ENCODE data around the gene C1QTNF2. TPM values are rescaled to one million over a fixed set of nuclear protein-coding genes. Genes with fewer than 3 reads are reported as not detected.
"Not testable (repeated sequence)": the region's sequence is repeated elsewhere in the genome, so short reads cannot be mapped to it uniquely, and the experiment has no call there.

The C1QTNF2 gene
- total RNA-seq, 2 experiments from 2014 or later: not detected

DNA sequence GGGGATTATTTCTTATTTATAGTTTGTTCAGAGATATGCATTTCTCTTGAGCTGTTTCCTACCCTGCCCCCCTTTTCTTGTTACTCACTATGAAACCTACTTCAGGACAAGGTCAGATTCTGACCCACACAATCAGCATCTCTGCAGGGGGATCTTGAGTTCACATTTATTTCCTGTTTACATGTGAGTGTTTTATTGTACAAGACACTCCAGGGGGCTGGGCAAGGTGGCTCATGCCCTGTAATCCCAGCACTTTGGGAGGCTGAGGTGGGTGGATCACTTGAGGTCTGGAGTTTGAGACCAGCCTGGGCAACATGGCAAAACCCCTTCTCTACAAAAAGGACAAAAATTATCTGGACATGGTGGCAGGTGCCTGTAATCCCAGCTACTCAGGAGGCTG, 29.9 kb downstream of the C1QTNF2 start:
- not testable (repeated sequence) for DNase-seq, H3K27me3 Mint-ChIP-seq, H3K4me1 Mint-ChIP-seq, H3K9me3 Mint-ChIP-seq, H3K4me3 Mint-ChIP-seq, H3K36me3 Mint-ChIP-seq, H3K27ac Mint-ChIP-seq

DNA sequence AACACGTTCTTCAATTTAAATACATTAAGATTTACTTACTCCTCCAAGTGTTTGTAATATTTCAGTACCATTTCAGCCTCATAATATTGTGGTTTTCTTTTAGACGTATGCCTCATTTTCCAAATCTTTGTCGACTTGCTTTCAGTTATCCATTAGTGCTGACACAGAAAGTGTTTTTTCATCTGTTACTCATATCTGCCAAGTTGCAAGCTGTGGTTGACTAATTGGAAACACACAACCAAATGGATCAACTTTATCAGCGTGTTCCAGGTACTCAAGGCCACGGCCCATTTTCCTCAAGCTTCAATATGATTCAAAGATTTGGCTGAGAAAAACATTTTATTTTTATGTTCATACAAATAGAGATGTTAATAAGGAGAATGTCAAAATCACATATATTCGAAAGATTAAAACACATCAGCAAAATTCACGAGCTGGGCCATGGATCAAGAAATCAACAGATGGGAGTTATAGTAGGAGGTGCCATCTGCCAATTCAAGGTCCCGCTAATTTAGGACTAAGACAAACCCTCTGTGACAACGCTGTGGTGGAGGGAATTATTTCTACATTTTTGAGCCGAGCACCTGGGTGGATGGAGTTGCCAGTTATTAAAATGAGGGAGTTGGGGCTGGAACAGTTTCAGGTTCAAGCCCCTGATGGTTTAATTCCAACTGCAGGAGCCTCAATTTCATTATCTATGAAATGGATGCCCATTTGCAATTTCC, 30.9 kb downstream of the C1QTNF2 start:
- no peaks in the 10 kb centered on the region for H3K27me3 Mint-ChIP-seq
- H3K36me3 Mint-ChIP-seq: no peaks in the 10 kb centered on the region
- no peaks in the 10 kb centered on the region for H3K9me3 Mint-ChIP-seq
- no peak for DNase-seq
- no peak overlapping the region for H3K27ac Mint-ChIP-seq
- H3K4me3 Mint-ChIP-seq: no peak overlapping the region
- no peaks in the 10 kb centered on the region for H3K4me1 Mint-ChIP-seq

DNA sequence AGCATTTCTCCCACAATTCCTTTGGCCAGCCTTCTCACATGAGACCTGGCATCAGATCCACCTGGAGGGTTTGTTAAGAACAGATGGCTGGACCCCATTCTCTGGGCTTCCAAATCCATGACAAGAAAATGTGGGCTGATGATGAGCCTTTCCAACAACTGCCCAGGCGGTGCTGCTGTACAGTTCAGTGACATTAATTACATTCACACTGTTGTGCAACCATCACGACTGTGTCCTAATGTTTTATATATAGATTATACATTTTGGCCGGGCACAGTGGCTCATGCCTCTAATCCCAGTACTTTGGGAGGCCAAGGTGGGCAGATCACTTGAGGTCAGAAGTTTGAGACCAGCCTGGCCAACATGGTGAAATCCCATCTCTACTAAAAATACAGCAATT, 35.7 kb downstream of the C1QTNF2 start:
- not testable (repeated sequence) for DNase-seq, H3K36me3 Mint-ChIP-seq, H3K27ac Mint-ChIP-seq, H3K4me1 Mint-ChIP-seq, H3K4me3 Mint-ChIP-seq, H3K9me3 Mint-ChIP-seq, H3K27me3 Mint-ChIP-seq

GRCh38 chr5:160333721-160334120, 36.7 kb downstream of the C1QTNF2 start:
- Mint-ChIP-seq H3K27ac (no peak overlapping the region), H3K36me3 (no peaks in the 10 kb centered on the region), H3K9me3 (no peaks in the 10 kb centered on the region), H3K27me3 (no peaks in the 10 kb centered on the region), H3K4me3 (no peak overlapping the region), H3K4me1 (peaks cover 5% of the 10 kb centered on the region)
- no peak for DNase-seq

- Mint-ChIP-seq H3K36me3 (no peaks in the 10 kb centered on the region), H3K4me1 (peaks cover 5% of the 10 kb centered on the region), H3K27me3 (no peaks in the 10 kb centered on the region), H3K27ac (no peak overlapping the region), H3K4me3 (no peak overlapping the region), H3K9me3 (no peaks in the 10 kb centered on the region)
- DNase-seq: peak; percentile 13
Measured at GRCh38 chr5:160330212-160330611, 40.2 kb downstream of the C1QTNF2 start.

GRCh38 chr5:160327818-160328217, 42.6 kb downstream of the C1QTNF2 start:
- DNase-seq: no peak
- no peak overlapping the region for H3K27ac Mint-ChIP-seq
- no peaks in the 10 kb centered on the region for H3K9me3 Mint-ChIP-seq
- H3K36me3 Mint-ChIP-seq: no peaks in the 10 kb centered on the region
- H3K27me3 Mint-ChIP-seq: no peaks in the 10 kb centered on the region
- H3K4me1 Mint-ChIP-seq: peaks cover 5% of the 10 kb centered on the region
- no peak overlapping the region for H3K4me3 Mint-ChIP-seq

- Mint-ChIP-seq H3K27me3 (no peaks in the 10 kb centered on the region), H3K9me3 (no peaks in the 10 kb centered on the region), H3K36me3 (no peaks in the 10 kb centered on the region), H3K4me1 (peaks cover 5% of the 10 kb centered on the region), H3K27ac (no peak overlapping the region), H3K4me3 (no peak overlapping the region)
- DNase-seq: no peak
Measured at GRCh38 chr5:160326981-160327380, 43.4 kb downstream of the C1QTNF2 start.

DNA sequence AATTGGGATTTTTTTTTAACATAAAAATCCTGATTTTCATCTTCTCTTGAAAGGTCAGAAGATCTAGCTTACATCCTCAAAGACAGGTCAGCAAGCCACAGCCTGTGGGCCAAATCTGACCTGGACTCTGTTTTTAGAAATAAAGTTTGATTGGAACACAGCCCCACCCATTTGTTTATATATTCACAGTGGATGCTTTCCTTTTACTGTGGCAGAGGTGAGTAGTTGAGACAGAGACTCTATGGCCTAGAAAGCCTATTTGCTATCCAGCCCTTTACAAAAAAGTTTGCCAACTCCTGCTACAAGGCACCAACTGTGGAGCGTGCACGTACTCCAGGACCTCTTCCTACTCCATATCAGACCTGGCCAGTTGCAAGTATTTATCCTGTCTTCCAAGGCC, 44.7 kb downstream of the C1QTNF2 start:
- H3K27me3 Mint-ChIP-seq: peaks cover 3% of the 10 kb centered on the region
- H3K9me3 Mint-ChIP-seq: no peaks in the 10 kb centered on the region
- DNase-seq: no peak
- H3K36me3 Mint-ChIP-seq: no peaks in the 10 kb centered on the region
- H3K4me3 Mint-ChIP-seq: no peak overlapping the region
- peaks cover 5% of the 10 kb centered on the region for H3K4me1 Mint-ChIP-seq
- H3K27ac Mint-ChIP-seq: no peak overlapping the region

DNA sequence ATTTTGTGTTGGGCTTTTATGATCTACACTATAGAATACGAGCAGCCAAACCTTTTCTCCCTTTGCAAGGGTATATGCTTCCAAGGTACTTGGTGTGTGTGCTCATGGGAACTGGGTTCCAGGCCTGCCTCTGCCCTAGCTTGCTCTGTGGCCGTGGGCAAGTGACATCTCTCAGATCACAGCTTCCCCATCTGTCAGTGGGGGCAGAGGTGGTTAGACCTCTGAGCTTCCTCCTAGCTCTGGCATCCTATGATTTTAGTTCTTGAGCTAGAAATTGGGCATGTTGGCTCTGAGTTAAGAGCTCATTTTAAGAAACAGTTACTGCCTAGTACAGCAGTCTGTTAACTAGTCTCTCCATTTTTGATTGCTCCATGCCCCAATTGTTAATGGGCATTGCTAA, 45.5 kb downstream of the C1QTNF2 start:
- Mint-ChIP-seq H3K36me3 (no peaks in the 10 kb centered on the region), H3K4me1 (no peaks in the 10 kb centered on the region), H3K4me3 (no peak overlapping the region), H3K27me3 (peaks cover 9% of the 10 kb centered on the region), H3K27ac (no peak overlapping the region), H3K9me3 (no peaks in the 10 kb centered on the region)
- no peak for DNase-seq

DNA sequence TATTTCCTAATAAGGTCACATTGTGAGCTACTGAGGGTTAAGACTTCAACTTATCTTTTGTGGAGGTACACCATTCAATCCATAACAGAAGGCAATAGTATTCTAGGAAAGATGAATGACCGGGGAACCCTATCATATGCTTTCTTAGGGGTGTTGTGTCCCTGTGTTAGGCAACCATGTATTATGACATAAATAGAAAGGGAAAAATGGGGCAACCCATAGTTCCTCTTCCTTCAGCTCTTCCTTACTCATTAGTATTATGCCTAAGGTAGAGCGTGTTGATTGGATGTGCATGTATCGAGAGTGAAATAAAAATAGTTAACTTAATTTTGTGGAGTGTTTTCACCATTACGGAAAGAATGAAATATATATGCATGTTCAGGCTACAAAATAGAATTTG, 52.0 kb downstream of the C1QTNF2 start:
- no peak for DNase-seq
- Mint-ChIP-seq H3K27me3 (peaks cover 50% of the 10 kb centered on the region), H3K4me3 (no peak overlapping the region), H3K36me3 (no peaks in the 10 kb centered on the region), H3K27ac (no peak overlapping the region), H3K9me3 (no peaks in the 10 kb centered on the region), H3K4me1 (peaks cover 2% of the 10 kb centered on the region)

DNA sequence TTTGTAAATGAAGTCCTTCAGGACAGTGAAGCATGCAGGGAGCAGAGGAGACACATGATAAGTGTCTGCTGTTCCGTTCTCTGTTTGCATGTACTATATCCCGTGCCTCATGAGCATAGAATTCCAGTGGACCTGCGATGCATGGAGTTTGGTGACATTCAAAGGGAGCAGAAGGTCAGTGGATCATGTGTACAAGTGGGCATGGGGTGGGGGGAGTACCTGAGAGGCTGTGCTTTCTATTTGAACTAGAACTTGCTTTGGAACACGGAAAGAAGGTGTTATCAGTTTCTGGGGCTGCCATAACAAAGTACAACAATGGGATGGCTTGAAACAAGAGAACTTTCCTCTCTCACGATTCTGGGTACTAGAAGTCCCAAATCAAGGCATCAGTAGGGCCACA, 53.0 kb downstream of the C1QTNF2 start:
- peaks cover 59% of the 10 kb centered on the region for H3K27me3 Mint-ChIP-seq

GRCh38 chr5:160315968-160316367, 54.5 kb downstream of the C1QTNF2 start:
- H3K9me3 Mint-ChIP-seq: no peaks in the 10 kb centered on the region
- DNase-seq: no peak
- H3K36me3 Mint-ChIP-seq: no peaks in the 10 kb centered on the region
- H3K4me3 Mint-ChIP-seq: no peak overlapping the region
- H3K27ac Mint-ChIP-seq: no peak overlapping the region
- H3K4me1 Mint-ChIP-seq: peaks cover 6% of the 10 kb centered on the region
- H3K27me3 Mint-ChIP-seq: peaks cover 69% of the 10 kb centered on the region

More for the DNA sequence above, 53.0 kb downstream of the C1QTNF2 start:
- DNase-seq: no peak
- no peak overlapping the region for H3K4me3 Mint-ChIP-seq
- no peaks in the 10 kb centered on the region for H3K9me3 Mint-ChIP-seq
- H3K27ac Mint-ChIP-seq: no peak overlapping the region
- peaks cover 4% of the 10 kb centered on the region for H3K4me1 Mint-ChIP-seq
- H3K36me3 Mint-ChIP-seq: no peaks in the 10 kb centered on the region

DNA sequence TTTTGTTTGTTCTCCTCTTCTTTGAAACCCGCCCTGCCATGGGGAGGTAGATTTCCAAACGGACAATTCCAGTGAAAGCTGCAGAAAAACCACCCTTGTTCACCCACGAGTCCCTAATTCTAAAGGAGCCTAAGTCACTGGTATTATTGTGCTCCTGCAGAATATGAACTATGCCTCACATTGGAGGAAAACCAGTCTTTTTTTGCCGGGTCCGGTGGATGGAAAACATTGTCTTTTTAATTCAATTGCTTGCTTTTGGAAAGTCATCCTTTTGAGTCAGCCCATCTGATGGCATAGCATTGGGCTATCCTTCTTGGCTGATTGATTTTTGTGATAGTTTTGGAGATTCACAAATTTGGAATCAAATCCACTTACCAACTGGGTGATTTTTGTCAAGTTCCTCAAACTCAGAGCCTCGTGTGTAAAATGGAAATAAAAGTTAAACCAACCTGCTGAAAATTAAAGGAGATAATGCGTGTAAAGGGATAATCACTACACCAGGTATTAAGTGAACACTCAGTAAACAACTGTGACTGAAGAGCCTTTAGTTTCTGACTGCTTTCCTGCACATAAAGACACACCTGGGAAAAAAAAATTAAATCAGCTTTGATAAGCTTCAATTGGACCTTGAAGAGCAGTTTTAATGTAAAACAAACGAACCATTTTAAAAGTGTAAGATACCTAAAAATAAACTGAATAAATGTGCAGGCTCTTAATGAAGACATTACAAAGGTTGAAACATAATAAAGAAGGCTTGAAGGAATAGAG, 57.3 kb downstream of the C1QTNF2 start:
- Mint-ChIP-seq H3K36me3 (no peaks in the 10 kb centered on the region), H3K4me3 (peak overlapping the region; percentile 76), H3K4me1 (peaks cover 6% of the 10 kb centered on the region), H3K27me3 (peaks cover 80% of the 10 kb centered on the region), H3K27ac (no peak overlapping the region), H3K9me3 (no peaks in the 10 kb centered on the region)
- no peak for DNase-seq

DNA sequence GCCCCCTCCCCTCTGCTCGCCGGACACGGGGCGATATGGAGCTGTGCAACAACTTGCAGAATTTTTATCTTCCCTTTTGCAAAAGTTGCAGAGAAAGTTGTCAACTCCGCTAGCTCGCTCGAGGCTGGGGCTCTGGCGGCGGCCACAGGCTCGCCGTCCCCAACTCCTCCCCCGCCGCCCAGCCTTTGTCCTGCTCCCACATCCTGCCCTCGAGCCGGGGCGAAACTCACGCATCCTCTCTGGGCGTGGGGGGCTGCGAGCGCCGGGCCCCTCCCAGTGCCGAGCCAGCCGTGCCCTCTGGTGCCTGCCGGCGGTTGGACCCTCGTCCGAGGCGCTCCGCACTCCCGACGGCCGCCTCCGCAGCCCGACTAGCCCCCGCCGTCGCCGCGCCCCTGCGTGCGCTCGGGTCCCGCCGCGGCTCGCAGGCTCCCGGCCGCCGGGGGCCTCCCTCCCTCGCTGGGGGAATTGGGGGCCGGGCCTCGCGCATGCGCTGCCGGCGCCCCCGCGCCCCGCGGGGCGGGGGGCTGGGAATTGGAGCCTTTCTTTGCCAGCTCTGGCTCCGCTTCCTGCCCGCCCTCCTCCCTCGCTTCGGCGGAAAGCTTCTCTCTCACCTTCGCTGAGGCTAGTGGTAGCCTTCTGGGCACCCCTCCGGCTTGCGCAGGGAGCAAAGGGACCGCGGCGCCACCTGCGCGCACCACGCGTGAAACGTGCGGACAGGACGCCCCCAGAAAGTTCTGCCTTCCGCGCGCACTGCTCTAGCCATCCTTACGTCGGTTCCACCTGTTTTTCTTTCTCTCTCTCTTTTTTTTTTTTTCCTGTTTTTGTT, 58.1 kb downstream of the C1QTNF2 start, which contains the start of gene CCNJL:
TSS of gene CCNJL (minus strand) at position 431 of the 826 bp plus-strand sequence. CDS start 641 bp downstream, outside the sequence.
- H3K36me3 Mint-ChIP-seq: no peaks in the 10 kb centered on the region
- H3K4me1 Mint-ChIP-seq: peaks cover 6% of the 10 kb centered on the region
- H3K9me3 Mint-ChIP-seq: no peaks in the 10 kb centered on the region
- peak within 1 kb of the TSS; percentile 76 for H3K4me3 Mint-ChIP-seq
- peaks cover 79% of the 10 kb centered on the region for H3K27me3 Mint-ChIP-seq
- peak; percentile 18 for DNase-seq
- no peak within 1 kb of the TSS for H3K27ac Mint-ChIP-seq

- Mint-ChIP-seq H3K4me3 (no peak overlapping the region), H3K27ac (no peak overlapping the region), H3K4me1 (peaks cover 6% of the 10 kb centered on the region), H3K9me3 (no peaks in the 10 kb centered on the region), H3K36me3 (no peaks in the 10 kb centered on the region), H3K27me3 (peaks cover 80% of the 10 kb centered on the region)
- DNase-seq: no peak
Measured at GRCh38 chr5:160311491-160312133, 58.8 kb downstream of the C1QTNF2 start.
